SW 1271 (cell line): ENCODE results near the gene OSBPL2.

ENCODE experiments used
- DNase-seq, 2 experiments: peaks; one replicate each; lab custom pipeline; 2025; lab: John Stamatoyannopoulos, UW

Gene OSBPL2

DNA sequence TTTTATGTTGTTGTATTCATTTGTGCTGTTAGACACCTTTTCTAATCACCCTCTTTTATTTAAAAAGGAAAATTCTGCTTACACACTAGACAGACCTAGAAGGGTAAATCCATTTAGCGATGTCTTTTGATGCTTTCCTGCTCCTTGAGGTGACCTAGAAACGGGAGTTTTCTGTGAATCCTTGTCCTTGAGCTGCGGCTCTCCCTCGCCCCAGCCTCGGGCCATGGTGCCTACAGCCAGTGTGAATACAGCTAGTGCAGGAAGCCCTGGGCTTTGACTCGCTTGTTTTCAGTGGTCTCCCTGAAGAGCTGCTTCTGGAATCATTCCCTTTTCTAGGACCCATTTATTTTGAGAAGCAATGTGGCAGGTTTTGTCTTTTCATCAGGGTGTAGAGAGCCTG lies 46.8 kb downstream of the OSBPL2 start:
- DNase-seq: no peak

DNA sequence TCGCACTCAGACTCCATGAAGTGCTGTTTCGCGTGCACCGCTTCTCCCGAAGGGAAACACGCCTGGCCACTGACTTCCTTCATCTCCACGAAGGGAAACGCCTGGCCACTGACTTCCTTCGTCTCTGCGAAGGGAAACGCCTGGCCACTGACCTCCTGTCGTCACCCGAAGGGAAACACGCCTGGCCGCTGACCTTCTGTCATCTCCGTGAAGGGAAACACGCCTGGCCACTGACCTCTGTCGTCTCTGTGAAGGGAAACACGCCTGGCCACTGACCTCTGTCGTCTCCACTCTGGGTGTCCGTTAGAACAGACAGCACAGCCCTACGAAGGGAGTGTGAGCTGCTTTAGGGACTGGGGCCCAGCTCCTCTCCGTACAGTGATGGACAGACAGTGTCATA lies 47.4 kb downstream of the OSBPL2 start:
- no peak for DNase-seq

DNA sequence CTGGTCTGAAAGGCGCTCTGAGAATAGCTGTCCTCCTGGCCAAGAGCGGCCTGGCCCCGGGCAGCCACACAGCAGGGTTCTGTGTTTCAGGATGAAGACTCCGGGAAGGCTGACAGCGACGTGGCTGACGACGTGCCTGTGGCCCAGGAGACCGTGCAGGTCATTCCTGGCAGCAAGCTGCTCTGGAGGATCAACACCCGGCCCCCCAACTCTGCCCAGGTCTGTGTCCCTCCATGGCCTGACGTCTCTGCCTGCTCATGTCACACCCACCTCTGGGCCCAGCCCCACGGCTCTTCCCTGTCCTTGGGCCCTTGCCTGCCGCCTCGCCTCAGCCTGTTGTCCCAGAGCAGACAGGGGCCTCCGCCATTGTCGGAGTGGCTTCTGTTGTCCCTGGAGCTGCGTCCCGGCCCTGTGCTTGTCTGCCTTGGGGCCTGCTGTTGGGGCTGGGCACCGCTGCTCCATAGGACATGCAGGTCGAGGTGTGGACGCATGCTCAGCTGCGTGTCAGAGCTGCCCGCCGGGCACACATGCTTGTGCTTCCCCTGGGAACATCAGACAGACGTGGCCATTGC lies 48.3 kb downstream of the OSBPL2 start:
- DNase-seq: no peak

DNA sequence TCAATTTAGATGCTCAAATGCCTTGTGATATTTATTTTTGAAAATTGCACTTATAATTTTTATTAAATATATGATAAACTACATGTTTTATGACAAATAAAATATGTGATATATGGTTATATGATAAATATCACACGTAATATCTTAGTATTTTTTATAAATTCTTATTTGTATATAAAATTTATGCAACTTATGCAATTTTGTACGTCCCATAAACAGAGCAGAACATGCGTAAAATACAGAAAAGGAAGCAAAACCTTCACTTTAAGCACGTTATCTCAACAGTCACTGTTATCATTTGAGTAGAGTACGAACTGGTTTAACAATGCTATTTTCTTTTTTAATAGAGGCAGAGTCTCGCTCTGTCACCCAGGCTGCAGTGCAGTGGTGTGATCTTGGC lies 48.8 kb downstream of the OSBPL2 start:
- no peak for DNase-seq

DNA sequence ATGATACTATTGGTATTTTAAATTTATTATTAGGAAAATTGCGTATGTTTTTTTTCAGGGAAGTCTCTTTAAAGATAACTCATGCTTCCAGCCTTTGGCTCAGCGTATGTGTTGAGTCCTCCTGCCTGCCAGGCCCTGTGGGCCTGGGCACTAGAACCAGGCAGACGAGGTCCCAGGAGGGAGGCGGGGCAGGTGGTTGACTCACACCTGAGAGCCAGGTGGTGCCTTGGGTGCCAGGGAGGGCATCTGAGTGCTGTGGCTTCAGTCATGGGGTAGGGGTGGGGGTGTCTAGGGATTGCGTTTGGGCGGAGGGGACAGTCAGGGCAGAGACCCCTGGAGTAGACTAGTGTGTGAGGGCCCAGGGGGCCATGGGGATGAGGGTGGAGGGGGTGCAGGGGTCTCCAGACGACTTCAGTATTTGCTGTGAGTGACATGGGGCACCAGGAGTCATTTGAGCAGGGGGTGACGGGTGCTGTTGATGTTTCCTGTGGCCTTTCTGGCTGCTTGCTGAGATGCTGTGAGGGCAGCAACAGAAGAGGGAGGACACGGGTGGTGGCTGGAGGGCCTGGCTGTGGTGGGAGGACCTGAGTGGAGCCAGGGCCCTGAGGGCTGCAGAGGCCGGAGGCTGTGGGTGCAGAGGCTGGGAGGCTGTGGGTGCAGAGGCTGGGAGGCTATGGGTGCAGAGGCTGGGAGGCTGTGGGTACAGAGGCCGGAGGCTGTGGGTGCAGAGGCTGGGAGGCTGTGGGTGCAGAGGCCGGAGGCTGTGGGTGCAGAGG lies 49.6 kb downstream of the OSBPL2 start:
- no peak for DNase-seq

DNA sequence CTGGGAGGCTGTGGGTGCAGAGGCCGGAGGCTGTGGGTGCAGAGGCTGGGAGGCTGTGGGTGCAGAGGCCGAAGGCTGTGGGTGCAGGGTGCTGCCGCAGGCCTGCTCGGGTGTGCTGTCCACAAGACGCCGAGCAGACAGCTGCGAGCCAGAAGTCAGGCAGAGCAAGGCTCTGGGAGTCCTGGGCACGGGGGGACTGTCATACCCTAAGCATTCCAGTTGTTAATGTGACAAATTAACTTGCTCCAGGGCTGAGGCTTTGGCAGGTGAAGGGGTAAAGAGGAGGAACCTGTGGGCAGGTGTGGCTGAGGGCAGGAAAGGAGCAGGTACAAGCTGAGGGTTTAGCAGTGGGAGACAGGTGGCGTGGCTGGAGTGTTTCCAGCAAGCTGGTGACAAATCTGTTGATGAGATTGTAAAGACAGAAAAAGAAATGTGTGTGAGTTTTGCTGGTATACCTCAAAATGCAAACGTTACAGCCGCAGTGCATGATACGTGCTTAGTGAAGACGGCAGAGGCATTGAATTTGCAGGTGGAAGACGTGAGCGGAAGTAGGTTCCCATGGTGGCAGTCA lies 50.3 kb downstream of the OSBPL2 start:
- no peak for DNase-seq

DNA sequence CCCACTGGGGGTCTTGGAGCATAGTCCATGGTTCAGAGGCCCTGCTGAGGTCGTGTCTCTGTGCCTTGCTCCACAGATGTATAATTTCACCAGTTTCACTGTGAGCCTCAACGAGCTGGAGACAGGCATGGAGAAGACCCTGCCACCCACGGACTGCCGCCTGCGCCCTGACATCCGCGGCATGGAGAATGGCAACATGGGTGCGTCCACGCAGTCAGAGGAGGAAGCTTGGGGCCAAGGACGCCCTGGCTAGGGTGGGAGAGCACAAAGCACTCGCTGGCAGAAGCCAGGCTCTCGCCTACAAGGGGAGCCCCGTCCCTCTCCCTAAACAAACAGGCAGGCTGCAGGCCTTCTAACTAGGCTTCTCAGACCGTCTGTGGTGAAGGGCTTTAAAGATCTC lies 50.8 kb downstream of the OSBPL2 start:
- DNase-seq: no peak

DNA sequence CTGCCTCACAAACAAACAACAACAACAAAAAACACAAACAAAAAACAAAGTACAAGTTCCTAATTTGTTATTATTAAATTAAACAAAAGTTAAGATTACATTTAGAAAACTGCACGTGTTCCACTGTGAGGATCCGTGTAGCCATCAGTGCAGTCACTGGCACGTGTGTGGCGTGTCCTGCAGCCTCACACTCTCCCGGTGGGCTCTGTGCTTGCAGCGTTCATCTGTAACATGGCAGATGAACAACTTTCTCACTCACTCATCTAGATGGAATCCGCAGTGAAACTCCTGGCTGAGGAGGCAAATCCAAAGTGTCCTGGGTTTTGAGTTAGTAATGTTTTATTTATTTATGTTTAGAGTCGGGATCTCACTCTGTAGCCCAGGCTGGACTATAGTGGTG lies 51.6 kb downstream of the OSBPL2 start:
- DNase-seq: no peak

DNA sequence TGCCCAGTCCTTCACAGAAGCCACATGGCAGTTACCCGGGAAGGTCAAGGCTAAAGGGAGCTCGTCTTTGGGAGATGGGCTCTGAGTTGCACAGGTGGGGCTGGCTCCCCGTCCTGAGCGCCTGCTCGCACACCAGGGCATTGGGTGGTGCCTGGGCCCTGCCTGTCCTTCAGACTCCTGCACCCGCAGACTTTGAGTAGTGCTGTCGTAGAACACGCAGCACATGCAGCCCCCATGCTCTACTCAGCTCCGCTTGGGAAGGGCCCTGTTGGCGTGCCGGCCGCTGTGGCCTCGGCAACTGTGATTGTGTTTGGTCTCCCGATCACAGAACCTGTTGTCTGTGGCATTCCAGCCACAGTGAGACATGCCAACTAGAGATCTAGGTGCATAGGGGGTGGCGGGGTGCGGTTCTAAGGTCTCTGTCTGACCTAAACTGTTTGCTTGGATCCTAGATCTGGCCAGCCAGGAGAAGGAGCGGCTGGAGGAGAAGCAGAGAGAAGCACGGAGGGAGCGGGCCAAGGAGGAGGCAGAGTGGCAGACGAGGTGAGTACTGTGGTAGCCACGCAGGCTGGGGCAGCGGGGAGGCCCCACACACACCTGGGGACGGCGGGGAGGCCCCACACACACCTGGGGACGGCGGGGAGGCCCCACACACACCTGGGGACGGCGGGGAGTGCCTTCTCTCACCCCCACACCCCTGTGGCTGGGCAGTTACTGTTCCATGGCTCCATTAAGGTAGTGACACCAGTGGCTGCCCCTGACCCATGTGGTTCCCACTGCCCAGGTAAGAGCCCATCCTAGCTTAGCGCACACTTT lies 53.1 kb downstream of the OSBPL2 start:
- DNase-seq: no peak

DNA sequence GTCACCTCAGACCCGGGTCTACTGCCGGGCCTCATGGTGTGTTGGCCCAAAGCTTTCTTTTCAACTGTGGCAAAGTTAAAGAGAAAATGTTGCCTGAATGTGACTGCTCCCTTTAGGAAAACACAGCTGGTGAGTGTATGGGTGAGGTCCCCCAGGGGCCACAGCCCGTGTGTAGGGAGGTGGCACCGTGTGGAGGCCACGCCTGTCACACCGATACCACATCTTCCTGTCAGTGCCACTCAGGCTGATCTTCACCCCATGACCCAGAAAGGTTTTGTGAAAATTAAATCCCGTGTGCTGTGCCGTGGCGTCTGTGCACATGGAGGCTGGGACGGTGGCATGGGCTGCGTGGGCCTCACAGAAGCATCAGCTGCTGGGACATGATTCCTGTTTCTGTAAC lies 53.8 kb downstream of the OSBPL2 start:
- no peak for DNase-seq

DNA sequence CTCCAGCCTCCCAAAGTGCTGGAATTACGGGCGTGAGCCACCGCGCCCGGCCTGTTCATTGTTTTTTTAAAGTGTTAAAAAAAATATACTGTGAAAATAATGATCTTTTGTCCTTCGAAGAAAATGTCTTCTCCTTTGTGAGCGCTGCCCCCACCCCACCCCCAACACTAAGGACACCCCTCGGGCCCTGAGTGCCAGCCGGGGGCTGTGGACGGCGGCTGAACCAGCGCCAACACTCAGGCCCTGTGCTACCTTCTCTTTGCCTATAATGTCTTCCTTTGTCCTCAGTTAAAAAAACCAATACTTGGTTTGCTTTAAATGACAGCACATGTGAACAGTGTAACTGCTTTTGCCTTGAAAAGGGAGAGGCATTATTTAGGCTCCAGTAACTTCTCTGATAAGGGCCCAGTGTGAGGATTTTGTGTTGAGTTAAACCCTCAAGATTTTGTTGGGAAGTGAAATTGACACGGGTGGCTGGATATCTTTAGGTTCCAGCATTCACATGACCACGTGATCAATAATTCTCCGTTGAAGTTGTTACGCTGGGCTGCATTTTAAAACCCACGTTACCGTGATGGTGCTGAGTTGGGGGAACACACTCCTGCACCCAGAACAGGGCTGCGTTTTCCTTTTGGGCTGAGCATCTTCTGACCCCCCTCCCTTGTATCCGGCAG lies 54.9 kb downstream of the OSBPL2 start:
- no peak for DNase-seq

DNA sequence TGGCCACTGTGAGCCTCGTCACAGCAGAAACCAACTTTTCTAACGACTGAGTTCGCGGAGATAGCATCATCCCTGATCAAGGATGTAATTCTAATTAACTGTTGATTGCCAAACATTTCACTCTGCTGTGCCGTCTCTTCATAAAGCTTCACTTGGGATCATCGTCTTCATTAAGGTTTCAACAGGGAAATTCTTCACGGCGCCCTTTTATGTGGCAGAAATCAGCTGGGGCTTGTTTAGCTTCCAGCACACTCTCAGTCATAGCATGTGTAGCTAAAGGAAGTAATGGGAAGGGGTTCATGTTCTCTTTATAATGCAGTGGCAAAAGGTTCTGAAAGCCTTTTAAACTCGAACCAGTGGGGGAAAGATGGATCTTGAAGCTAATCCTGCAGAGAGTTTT lies 55.6 kb downstream of the OSBPL2 start:
- DNase-seq: no peak

DNA sequence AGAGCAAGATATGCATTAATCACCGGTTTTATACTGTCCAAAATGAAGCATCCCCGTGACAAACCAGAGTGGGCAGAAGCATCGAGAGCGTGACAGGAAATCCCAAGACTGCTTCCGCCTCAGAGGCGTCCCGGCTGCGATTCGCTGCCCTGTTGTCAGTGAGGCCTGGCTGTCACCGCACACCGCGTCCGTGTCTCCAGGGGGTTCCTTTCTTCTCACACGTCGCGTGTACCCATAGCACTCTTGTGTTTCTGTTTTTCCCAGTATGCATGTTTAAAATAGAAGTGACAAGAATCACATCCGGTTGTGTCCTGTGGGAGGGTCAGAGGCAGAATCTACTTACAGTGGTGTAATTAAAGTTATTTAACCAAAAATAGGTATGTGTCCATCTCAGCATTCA lies 56.2 kb downstream of the OSBPL2 start:
- no peak for DNase-seq

DNA sequence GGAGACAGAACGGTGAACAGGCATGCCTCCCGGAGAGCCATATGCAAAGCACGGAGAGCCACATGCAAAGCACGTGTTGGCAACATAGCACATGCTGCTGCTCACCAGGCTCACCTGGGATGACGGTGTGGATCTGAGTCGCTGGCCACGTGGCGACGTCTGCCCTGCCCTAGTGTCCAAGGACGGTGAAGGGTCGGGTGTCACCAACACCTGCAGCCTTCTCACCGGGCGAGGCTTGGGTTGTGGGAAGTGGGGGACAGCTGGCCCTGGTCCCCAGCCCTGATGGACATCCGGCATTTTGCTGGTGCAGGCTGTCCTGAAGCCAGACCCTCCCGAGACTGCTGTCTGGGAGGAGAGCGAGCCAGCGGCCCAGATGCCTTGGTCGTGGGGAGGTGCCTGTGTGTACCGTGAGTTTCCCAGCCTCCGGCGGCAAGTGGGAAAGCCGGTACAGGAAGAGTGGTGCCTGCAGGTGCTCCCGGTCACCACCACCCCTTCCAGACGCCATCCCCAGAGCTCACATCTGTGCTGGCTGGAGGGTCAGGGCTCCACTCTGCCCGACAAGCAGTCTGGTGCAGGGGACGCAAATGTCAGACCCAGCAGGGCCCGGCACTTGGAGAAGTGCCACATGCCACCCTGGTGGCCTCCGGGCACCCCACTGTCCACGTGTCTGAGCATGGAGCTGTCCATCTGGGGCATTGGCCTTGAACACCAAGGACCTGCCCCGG lies 58.6 kb downstream of the OSBPL2 start:
- no peak for DNase-seq

DNA sequence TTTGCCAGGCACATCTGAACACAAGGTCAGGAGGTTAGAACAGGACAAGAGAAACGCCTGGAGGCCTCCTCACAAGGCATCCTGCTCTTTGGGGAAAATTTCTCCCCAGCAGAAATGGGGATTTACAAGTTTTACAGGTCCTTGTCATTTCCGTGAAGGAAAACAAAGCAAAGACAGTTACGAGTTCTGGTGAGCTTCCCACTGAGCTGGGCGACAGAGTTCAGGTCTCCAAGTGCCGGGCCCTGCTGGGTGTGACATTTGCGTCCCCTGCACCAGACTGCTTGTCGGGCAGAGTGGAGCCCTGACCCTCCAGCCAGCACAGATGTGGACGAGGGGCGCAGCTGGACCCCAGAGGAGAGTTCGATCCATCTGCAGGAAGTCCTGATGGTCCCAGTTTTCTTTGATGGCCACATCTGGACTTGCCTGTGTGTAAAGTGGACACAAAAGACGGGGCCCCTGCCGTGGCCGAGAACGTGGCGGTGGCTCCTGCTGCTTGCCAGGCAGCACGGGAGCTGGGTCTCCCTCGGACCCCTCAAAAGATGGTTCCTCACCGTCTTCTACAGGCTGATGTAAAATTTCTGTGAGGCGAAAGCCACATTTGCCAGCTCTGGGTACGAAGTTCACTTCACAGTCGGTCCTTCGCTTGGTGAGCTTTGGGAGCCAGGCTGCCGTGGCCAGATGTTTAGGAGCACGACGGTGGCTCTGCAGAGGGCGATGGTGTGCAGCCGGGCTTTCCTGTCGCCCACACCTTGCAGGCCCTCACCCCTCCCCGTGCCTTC lies 59.3 kb downstream of the OSBPL2 start:
- no peak for DNase-seq

DNA sequence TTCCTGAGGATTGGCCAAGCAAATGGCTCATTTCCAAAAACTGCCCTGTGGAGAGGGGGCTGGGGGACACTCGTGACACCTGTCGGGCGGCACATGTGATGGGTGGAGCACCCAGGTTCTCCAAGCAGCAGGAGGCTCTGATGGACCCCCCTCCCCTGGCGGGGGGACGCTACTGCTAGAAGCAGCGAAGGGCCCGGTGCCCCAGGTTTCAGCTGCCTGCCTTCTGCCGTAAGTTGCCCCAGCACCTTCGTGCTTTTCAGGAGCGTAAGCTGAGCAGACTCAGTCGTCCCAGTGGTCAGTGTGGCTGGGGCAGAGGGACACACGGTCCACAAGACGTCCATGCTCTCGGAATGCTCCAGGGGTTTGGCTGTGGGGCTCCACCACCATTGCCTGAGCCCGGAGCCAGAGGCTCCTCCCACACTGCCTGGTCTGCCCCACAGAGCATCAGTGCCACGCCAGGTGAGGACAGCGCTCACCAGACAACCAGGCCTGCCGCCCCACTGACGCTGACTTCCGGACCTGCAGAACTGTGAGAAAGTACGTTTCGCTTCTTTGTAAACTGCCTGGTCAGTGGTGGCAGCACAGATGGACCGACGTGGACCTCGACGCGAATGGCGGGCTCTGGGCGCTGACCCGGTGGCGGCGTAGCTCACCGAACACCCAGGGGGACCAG lies 60.4 kb downstream of the OSBPL2 start:
- no peak for DNase-seq

DNA sequence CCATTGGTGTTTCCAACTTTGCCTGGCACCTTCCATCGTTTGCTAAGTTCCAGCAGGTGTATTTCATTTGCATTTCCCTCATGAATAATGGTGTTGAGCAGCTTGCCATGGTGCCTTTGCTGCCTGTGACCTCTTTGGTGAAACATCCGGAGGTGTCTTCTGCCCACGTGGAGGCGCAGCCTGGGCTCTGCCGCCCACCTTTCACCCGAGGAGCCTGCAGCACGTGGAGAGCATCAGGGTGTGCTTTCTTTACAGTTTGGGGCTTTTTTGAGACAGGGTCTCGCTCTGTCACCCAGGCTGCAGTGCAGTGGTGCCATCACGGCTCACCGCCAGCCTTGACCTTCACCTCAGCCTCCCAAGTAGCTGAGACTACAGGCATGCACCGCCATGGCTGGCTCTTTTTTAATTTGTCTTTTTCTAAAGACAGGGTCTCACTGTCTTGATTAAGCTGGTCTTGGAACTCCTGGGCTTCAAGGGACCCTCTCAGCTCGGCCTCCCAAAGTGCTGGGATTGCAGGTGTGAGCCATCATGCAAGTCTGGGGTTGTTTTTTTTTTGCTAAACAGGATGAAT lies 61.4 kb downstream of the OSBPL2 start:
- no peak for DNase-seq

DNA sequence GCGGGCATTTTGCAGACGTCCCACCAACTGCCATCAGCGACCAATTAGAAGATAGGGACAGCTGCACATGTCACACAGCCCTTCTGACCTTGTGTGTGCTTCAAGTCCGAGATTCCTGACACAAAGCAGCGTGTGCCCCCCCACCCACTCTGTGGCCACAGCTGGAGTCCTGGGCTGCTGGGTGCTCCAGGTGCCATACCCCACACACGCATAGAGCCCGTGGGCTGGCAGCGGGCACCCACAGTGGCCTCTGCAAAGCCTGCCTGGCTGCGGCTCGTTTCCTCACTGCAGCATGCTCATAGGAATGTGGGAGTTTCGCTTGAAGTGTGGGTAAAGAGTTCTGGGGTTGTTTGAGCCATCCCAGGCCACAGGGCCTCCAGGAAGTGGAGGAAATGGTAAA lies 62.0 kb downstream of the OSBPL2 start:
- DNase-seq: no peak

DNA sequence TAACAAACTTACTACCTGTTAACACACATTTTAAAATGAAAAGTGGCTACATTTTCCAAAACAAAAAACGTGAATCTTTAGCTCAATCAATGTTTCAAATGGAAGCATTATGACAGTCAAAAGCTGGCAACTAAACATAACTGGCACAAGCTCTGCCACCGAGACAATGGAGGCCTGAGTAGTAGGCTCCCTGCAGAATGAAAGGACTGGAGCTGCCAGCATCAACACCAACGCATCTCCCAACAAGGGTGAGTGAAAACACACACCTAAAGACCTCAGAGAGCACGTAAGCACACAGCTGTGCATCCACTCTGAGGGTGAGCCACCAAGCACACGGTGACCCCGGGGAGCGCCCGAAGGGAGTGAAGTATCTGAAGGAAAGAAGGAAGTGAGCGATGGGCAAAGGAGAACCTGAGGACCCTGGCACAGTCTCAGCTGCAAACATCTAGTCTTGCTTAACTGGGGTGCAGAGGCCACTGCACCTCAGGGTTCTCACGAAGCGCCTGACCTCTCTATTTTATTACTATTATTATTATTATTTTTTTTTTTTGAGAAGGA lies 62.9 kb downstream of the OSBPL2 start:
- no peak for DNase-seq
